ENCODE data around the gene NUP210. TPM values are rescaled to one million over a fixed set of nuclear protein-coding genes. Genes with fewer than 3 reads are reported as not detected.

The NUP210 gene
- total RNA-seq, 1 donor from 2014 or later, result 1.4 TPM

DNA sequence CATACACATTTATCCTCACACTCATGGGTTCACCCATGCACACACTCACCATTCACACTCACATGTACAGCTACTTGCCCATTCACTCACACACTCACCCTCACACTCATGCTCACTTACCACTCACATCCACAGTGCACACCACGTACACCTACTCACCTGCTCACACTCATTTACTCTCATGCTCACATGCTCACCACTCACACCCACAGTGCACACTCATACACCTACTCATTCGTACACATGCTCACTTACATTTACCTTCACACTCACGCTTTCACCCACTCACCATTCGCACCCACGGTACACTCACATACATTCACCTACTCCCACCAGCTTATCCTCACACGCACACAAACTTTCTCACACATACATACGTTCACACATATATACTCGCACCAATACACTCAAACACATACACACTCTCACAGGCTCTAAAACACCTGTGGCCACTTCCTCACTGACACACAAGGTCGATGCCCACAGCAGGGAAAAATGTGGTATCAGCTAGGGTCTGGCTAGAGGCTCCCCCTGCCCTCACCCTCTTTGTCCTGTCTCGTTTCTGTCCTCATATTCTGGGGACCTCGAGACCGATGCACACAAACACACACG, 46.0 kb downstream of the NUP210 start:
- no peak for DNase-seq (ENCODE audit: extremely low spot score, unreplicated experiment)
- no peak overlapping the region for H3K27ac Mint-ChIP-seq (ENCODE audit: unreplicated experiment)
- no peaks in the 10 kb centered on the region for H3K36me3 Mint-ChIP-seq (ENCODE audit: unreplicated experiment)
- TF ChIP-seq, protein P1, sequence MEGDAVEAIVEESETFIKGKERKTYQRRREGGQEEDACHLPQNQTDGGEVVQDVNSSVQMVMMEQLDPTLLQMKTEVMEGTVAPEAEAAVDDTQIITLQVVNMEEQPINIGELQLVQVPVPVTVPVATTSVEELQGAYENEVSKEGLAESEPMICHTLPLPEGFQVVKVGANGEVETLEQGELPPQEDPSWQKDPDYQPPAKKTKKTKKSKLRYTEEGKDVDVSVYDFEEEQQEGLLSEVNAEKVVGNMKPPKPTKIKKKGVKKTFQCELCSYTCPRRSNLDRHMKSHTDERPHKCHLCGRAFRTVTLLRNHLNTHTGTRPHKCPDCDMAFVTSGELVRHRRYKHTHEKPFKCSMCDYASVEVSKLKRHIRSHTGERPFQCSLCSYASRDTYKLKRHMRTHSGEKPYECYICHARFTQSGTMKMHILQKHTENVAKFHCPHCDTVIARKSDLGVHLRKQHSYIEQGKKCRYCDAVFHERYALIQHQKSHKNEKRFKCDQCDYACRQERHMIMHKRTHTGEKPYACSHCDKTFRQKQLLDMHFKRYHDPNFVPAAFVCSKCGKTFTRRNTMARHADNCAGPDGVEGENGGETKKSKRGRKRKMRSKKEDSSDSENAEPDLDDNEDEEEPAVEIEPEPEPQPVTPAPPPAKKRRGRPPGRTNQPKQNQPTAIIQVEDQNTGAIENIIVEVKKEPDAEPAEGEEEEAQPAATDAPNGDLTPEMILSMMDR (IDR thresholded peaks at IDR 0.05), result no peak
- no peak overlapping the region for H3K4me3 Mint-ChIP-seq (ENCODE audit: unreplicated experiment)
- H3K27me3 Mint-ChIP-seq (ENCODE audit: unreplicated experiment), result no peaks in the 10 kb centered on the region
- no peaks in the 10 kb centered on the region for H3K9me3 Mint-ChIP-seq (ENCODE audit: unreplicated experiment)
- peaks cover 15% of the 10 kb centered on the region for H3K4me1 Mint-ChIP-seq (ENCODE audit: unreplicated experiment)

DNA sequence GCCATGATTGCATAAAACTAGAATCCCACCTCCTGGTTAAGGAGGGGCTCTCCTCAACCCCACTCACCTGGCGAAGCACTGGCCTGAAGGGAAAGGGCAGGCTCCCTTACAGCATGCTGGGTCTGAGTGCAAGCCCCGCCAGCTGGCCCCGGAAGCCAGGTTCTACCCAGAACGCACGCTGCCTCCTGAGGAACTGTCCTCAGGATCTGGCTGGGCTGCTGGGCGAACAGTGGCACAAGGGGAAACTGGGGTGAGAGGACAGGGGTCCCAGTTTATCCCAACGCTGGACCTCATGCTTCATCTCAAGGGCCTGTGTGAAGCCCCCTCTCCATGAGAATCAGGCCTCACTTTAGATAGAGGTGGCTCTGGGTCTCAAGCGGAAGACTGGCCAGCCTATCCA, 47.5 kb downstream of the NUP210 start:
- H3K9me3 Mint-ChIP-seq (ENCODE audit: unreplicated experiment), result no peaks in the 10 kb centered on the region
- DNase-seq (ENCODE audit: extremely low spot score, unreplicated experiment), result no peak
- TF ChIP-seq, protein P1 (IDR thresholded peaks at IDR 0.05), result no peak
- H3K4me1 Mint-ChIP-seq (ENCODE audit: unreplicated experiment), result peaks cover 2% of the 10 kb centered on the region
- peaks cover 5% of the 10 kb centered on the region for H3K27me3 Mint-ChIP-seq (ENCODE audit: unreplicated experiment)
- H3K27ac Mint-ChIP-seq (ENCODE audit: unreplicated experiment), result no peak overlapping the region
- no peaks in the 10 kb centered on the region for H3K36me3 Mint-ChIP-seq (ENCODE audit: unreplicated experiment)
- H3K4me3 Mint-ChIP-seq (ENCODE audit: unreplicated experiment), result no peak overlapping the region

DNA sequence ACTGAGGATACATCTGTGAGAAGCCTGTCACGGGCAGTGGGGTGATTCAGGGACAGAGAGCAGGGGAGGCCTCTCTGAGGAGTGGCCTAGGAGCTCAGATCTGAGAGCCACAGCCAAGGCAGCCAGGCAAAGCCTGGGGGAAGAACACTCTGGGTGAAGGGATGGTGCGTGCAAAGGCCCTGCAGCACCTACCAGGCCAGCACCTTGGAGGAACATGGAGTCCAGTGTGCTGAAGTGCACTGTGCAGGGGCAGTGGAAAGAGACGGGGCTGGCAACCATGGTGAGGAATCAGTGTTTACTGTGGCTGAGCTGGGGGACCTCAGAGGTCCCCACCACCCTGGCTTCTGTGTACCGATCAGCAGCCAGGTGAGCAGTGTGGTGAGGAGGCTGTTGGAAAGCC, 48.0 kb downstream of the NUP210 start:
- Mint-ChIP-seq H3K27me3 (ENCODE audit: unreplicated experiment) (peaks cover 5% of the 10 kb centered on the region), H3K4me3 (ENCODE audit: unreplicated experiment) (no peak overlapping the region), H3K36me3 (ENCODE audit: unreplicated experiment) (no peaks in the 10 kb centered on the region), H3K9me3 (ENCODE audit: unreplicated experiment) (no peaks in the 10 kb centered on the region), H3K27ac (ENCODE audit: unreplicated experiment) (no peak overlapping the region), H3K4me1 (ENCODE audit: unreplicated experiment) (peaks cover 2% of the 10 kb centered on the region)
- TF ChIP-seq, protein P1 (IDR thresholded peaks at IDR 0.05), result no peak
- DNase-seq (ENCODE audit: extremely low spot score, unreplicated experiment), result no peak

DNA sequence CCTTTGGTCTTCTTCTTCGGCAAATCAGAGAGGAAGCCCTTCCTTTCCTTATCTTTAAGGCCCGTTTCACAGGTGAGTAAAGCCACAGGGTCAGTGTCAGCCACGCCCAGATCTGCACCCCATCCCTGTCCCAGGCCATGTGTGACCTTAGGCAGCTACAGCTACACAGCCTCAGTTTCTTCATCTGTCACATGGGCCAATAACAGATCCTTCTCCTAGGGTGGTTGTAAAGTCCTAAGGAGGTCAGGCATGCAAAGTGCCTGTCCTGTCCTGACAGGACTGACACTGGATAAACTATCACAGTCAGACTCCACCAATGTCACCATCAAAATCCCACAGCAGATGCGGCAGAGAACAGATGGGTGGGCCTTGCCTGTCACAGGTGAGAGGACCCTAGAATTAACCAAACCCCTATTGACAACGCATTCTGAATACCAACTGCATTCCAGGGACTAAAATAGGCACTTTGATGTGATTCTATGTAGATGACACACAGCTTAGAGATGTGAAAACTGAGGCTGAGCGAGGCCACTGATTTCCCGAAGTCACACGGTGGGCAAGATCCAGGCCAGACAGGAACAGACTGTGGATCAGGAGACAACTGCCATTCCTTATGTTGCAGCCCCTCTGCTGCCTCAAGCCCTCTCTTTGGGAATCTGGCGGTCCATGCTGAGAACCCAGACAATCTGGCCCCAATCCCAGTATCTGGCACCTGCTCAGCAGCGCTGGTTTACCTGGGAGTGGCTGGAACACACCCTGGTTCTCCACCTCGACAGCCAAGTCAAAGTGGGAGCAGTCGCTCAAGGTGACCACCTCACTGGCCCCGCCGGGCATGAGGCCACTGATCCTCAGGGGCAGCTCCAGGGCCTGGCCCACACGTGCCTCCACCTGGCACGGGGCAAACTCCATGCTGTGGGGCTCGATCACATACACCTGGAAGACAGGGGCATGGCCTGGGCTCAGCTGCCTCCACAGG, 48.7 kb downstream of the NUP210 start:
- H3K4me3 Mint-ChIP-seq (ENCODE audit: unreplicated experiment), result no peak overlapping the region
- no peak overlapping the region for H3K27ac Mint-ChIP-seq (ENCODE audit: unreplicated experiment)
- H3K9me3 Mint-ChIP-seq (ENCODE audit: unreplicated experiment), result no peaks in the 10 kb centered on the region
- TF ChIP-seq, protein P1 (IDR thresholded peaks at IDR 0.05), result no peak
- DNase-seq (ENCODE audit: extremely low spot score, unreplicated experiment), result no peak
- H3K4me1 Mint-ChIP-seq (ENCODE audit: unreplicated experiment), result peaks cover 2% of the 10 kb centered on the region
- no peaks in the 10 kb centered on the region for H3K36me3 Mint-ChIP-seq (ENCODE audit: unreplicated experiment)
- H3K27me3 Mint-ChIP-seq (ENCODE audit: unreplicated experiment), result peaks cover 5% of the 10 kb centered on the region

DNA sequence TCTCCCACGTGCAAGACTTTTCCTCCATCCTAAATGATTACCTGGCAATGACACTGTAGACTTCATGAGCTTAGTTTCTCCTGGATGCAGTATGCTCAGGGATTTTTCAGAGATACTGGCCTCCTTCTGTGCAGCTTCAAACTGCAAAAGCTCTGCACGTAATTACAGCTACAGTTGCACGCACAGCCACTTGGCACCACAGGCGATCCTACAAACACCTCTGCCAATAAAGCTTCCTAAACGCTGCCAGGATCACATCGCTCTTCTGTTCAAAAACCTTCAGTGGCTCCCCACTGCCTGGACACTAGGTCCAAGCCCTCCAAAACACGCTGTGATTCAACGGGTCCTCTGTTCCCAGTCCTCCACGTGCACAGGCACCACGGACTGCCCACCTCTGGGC, 49.5 kb downstream of the NUP210 start:
- DNase-seq (ENCODE audit: extremely low spot score, unreplicated experiment), result no peak
- H3K4me3 Mint-ChIP-seq (ENCODE audit: unreplicated experiment), result no peak overlapping the region
- no peaks in the 10 kb centered on the region for H3K36me3 Mint-ChIP-seq (ENCODE audit: unreplicated experiment)
- TF ChIP-seq, protein P1 (IDR thresholded peaks at IDR 0.05), result no peak
- peaks cover 5% of the 10 kb centered on the region for H3K27me3 Mint-ChIP-seq (ENCODE audit: unreplicated experiment)
- H3K4me1 Mint-ChIP-seq (ENCODE audit: unreplicated experiment), result peaks cover 2% of the 10 kb centered on the region
- H3K9me3 Mint-ChIP-seq (ENCODE audit: unreplicated experiment), result no peaks in the 10 kb centered on the region
- no peak overlapping the region for H3K27ac Mint-ChIP-seq (ENCODE audit: unreplicated experiment)
